OCI-LY7 (cell line): ENCODE results near the gene FRAT2. TPM values are rescaled to one million over a fixed set of nuclear protein-coding genes. Genes with fewer than 3 reads are reported as not detected.

Experiments
- BruUV-seq: library from RNA; stranded (reverse); fragments of 400-500 nt; replicated peaks from 2 replicates; lab custom pipeline; 2021; lab: Mats Ljungman, UMichigan
- CTCF ChIA-PET: fragments of 300-600 bp; sonication (Branson Sonifier 250); formaldehyde crosslinking; loops from one replicate; lab custom pipeline; 2022; ENCODE audit warnings: antibody characterized with exemption; ENCODE audit not compliant: unreplicated experiment; lab: Charles Lee
- POLR2A ChIA-PET: fragments of 300-600 bp; sonication (Branson Sonifier 250); formaldehyde crosslinking; loops from one replicate; lab custom pipeline; 2022; ENCODE audit warnings: antibody characterized with exemption; lab: Charles Lee
- DNase-seq: peaks from one replicate; pipeline ENCODE4 v3.0.0-alpha.2; 2015; ENCODE audit warnings: low spot score
- H2AFZ ChIP-seq: fragments of 200-600 bp; sonication (generic), shearing (Covaris generic); 2 replicates; pipeline ENCODE4 v1.6.1; 2014; ENCODE audit warnings: mild to moderate bottlenecking, antibody characterized with exemption, low read length, moderate library complexity
- H3K27ac ChIP-seq: fragments of 200-600 bp; sonication (generic); 2 replicates; pipeline ENCODE4 v1.5.1; 2014; ENCODE audit warnings: mixed run types, low read depth, mild to moderate bottlenecking, moderate library complexity, low read length, inconsistent platforms; ENCODE audit not compliant: poor library complexity, severe bottlenecking
- H3K36me3 ChIP-seq: fragments of 200-600 bp; sonication (generic); 2 replicates; pipeline ENCODE4 v1.6.1; 2014; ENCODE audit warnings: mild to moderate bottlenecking, antibody characterized with exemption, low read length, moderate library complexity, mixed read lengths; ENCODE audit not compliant: insufficient read depth
- H3K4me1 ChIP-seq: fragments of 200-600 bp; sonication (generic); 2 replicates; pipeline ENCODE4 v1.5.1; 2014; ENCODE audit warnings: mild to moderate bottlenecking, low read length; ENCODE audit not compliant: insufficient read depth, poor library complexity, severe bottlenecking
- H3K4me2 ChIP-seq: fragments of 200-600 bp; sonication (generic); 2 replicates; pipeline ENCODE4 v1.6.1; 2014; ENCODE audit warnings: mild to moderate bottlenecking, low read length
- H3K4me3 ChIP-seq: fragments of 200-600 bp; sonication (generic); 2 replicates; pipeline ENCODE4 v1.5.1; 2014; ENCODE audit warnings: mild to moderate bottlenecking, low read depth, low read length; ENCODE audit not compliant: poor library complexity, severe bottlenecking
- H3K79me2 ChIP-seq: fragments of 200-600 bp; sonication (generic); 2 replicates; pipeline ENCODE4 v1.6.1; 2016; ENCODE audit warnings: low read depth, mild to moderate bottlenecking, low read length, moderate library complexity, mixed read lengths; ENCODE audit not compliant: insufficient read depth
- H3K9me2 ChIP-seq: fragments of 200-600 bp; sonication (generic); 2 replicates; pipeline ENCODE4 v1.6.1; 2016; ENCODE audit warnings: mild to moderate bottlenecking, low read length, mixed read lengths; ENCODE audit not compliant: insufficient read depth
- H3K9me3 ChIP-seq: fragments of 200-600 bp; sonication (generic); 2 replicates; pipeline ENCODE4 v1.6.1; 2014; ENCODE audit warnings: mild to moderate bottlenecking, mixed run types, low read length, mixed read lengths
- H4K20me1 ChIP-seq: fragments of 200-600 bp; sonication (generic); 2 replicates; pipeline ENCODE4 v1.6.1; 2014; ENCODE audit warnings: mild to moderate bottlenecking, antibody characterized with exemption, low read length, moderate library complexity, mixed read lengths; ENCODE audit not compliant: insufficient read depth
- EZH2phosphoT487 ChIP-seq: fragments of 200-600 bp; sonication (generic); IDR thresholded peaks from 2 replicates; pipeline ENCODE4 v1.6.1; 2018; ENCODE audit warnings: low read depth, borderline replicate concordance, mild to moderate bottlenecking, mixed run types, antibody characterized with exemption, low read length, moderate library complexity, mixed read lengths
- intact Hi-C: fragments of 100-400 bp; cut with micrococcal nuclease; formaldehyde crosslinking; loops from one replicate; pipeline ENCODE4 v1.10.0; 2022; ENCODE audit not compliant: unreplicated experiment
- total RNA-seq, 2 experiments: library from RNA; depleted of rRNA in 1 of 2; stranded (reverse); fragments of >200 nt in 1 of 2; shearing (Covaris generic) in 1 of 2; gene quantifications; 2 replicates each; pipeline ENCODE4 v1.2.3, GENCODE V29; 2014 to 2022
- TF ChIP-seq, protein P1 (sequence below): fragments of 200-600 bp; sonication (generic); conservative IDR thresholded peaks from 2 replicates; pipeline ENCODE4 v1.5.1; 2014; ENCODE audit warnings: mild to moderate bottlenecking, antibody characterized with exemption, low read length, moderate library complexity, mixed read lengths

Gene FRAT2
- total RNA-seq, 2 experiments from 2014 or later = 9.3 to 18.4 TPM

DNA sequence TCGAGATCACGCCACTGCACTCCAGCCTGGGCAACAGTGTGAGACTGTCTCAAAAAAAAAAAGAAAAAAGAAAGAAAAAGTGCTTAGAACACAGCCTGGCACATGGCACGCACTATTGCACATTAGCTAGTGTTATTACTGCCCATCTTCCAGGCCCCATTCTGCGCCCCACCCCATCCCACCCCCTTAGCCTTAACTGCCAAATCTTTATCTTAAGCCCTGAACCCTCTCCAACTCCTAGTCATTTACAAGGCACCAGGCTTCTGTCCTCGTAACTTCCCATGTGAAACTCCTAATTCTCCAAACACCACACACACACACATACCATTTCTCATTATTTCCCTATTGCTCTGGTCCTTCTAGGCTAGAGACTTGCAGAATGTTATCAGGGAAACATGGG lies 4.8 kb downstream of the FRAT2 start:
- H3K4me2 ChIP-seq = no peak overlapping the region
- H3K4me3 ChIP-seq = no peak overlapping the region
- DNase-seq = no peak
- no TSS peak for BruUV-seq
- CTCF ChIA-PET = no interaction called here
- H2AFZ ChIP-seq = no peak overlapping the region
- no peaks in the 10 kb centered on the region for H3K9me3 ChIP-seq
- no peak overlapping the region for H3K27ac ChIP-seq
- H3K4me1 ChIP-seq = peaks cover 24% of the 10 kb centered on the region
- no peaks in the 10 kb centered on the region for H4K20me1 ChIP-seq
- no peaks in the 10 kb centered on the region; the same call in 1 of the 2 replicates for H3K79me2 ChIP-seq
- H3K9me2 ChIP-seq = no peaks in the 10 kb centered on the region
- TF ChIP-seq EZH2phosphoT487 = no peak
- TF ChIP-seq, protein P1, sequence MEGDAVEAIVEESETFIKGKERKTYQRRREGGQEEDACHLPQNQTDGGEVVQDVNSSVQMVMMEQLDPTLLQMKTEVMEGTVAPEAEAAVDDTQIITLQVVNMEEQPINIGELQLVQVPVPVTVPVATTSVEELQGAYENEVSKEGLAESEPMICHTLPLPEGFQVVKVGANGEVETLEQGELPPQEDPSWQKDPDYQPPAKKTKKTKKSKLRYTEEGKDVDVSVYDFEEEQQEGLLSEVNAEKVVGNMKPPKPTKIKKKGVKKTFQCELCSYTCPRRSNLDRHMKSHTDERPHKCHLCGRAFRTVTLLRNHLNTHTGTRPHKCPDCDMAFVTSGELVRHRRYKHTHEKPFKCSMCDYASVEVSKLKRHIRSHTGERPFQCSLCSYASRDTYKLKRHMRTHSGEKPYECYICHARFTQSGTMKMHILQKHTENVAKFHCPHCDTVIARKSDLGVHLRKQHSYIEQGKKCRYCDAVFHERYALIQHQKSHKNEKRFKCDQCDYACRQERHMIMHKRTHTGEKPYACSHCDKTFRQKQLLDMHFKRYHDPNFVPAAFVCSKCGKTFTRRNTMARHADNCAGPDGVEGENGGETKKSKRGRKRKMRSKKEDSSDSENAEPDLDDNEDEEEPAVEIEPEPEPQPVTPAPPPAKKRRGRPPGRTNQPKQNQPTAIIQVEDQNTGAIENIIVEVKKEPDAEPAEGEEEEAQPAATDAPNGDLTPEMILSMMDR = no peak
- H3K36me3 ChIP-seq = peaks cover 6% of the 10 kb centered on the region; the same call in 1 of the 2 replicates
- intact Hi-C loops = loop anchor here (5.0 kb wide), 1 partner anchor 73 kb away; the partner anchor contains the start of gene RRP12
- POLR2A ChIA-PET = interaction anchor here (4.2 kb wide), 1 partner anchor 10 kb away, joined by 21 read pairs; the partner anchor contains the start of gene FRAT1

DNA sequence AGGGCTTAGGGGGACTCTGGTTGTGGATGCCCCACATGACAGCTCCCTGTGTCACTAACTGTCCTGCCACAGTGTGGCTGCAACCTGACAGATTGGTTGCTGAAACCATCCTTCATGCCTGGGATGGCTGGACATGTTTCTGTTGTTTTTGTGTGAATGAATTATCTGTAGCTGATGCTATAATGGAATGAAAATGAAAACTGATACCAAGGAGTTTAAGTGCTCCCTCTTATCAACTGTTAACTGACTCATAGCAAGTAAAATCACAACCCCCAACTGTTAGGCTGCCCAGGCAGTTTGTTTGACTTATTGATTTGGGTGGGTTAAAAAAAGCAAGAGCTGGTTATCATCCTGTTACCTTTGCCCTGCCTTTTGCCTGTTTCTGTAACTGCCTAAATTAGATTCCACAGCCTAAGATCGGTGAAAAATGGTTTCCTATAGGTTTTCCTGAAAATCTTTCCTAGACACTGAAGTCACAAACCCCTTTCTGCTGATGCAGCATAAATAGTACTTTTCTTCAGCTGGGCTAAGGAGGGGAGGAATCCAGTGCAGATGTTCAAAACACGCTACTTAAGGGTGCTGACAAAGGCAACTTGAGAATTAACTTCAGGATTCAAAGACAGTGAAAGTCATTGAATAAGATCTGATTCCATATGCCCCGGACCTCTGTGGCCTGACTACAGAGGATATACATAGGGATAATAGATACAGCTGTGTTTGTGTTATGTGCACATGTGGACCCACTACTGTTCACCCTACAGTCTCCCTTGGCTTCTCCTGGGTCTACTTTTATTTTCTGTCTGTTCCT lies 5.7 kb downstream of the FRAT2 start:
- Histone ChIP-seq H3K9me3 (no peaks in the 10 kb centered on the region), H3K9me2 (no peaks in the 10 kb centered on the region), H4K20me1 (no peaks in the 10 kb centered on the region), H3K4me3 (no peak overlapping the region), H3K36me3 (peaks cover 6% of the 10 kb centered on the region; the same call in 1 of the 2 replicates), H3K79me2 (no peaks in the 10 kb centered on the region; the same call in 1 of the 2 replicates), H2AFZ (no peak overlapping the region), H3K4me1 (peaks cover 24% of the 10 kb centered on the region), H3K4me2 (no peak overlapping the region), H3K27ac (no peak overlapping the region)
- no peak for DNase-seq
- no TSS peak for BruUV-seq
- POLR2A ChIA-PET = interaction anchor here (4.2 kb wide), 1 partner anchor 10 kb away, joined by 21 read pairs; the partner anchor contains the start of gene FRAT1
- TF ChIP-seq EZH2phosphoT487 = no peak
- TF ChIP-seq, protein P1 = no peak
- CTCF ChIA-PET = no interaction called here
- intact Hi-C loops = no loop called here
